ENCODE results near the gene PDPN. TPM values are rescaled to one million over a fixed set of nuclear protein-coding genes. Genes with fewer than 3 reads are reported as not detected.

PDPN gene
- total RNA-seq, 2 donors from 2014 or later, result 17.3 to 28.9 TPM

DNA sequence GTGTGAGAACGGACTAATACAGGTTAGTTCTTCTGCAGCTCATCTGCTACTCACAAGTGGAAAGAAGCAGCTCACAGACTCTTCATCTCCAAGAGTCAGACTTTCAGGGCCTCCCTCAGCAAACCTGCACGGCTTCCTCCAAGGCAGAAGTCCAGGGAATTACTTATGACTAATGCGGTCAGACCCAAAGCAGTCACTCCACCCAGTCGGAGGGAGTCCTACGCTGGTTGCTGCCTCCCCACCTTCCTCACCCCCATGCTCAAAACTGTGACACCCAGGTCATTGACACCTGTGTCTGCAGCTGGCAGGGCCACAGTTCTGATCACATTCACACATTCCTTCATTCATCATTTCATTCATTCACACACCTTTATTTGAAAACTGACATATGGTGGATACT lies 77.9 kb downstream of the PDPN start:
- Histone ChIP-seq H3K4me1 (no peaks in the 10 kb centered on the region), H3K9me3 (peaks cover 0 to 3% of the 10 kb centered on the region in 2 donors), H3K27me3 (no peaks in the 10 kb centered on the region), H3K27ac (no peak overlapping the region), H3K36me3 (no peaks in the 10 kb centered on the region), H3K4me3 (no peak overlapping the region)
- DNase-seq (ENCODE audit: low spot score), result no peak
- TF ChIP-seq, protein P1, sequence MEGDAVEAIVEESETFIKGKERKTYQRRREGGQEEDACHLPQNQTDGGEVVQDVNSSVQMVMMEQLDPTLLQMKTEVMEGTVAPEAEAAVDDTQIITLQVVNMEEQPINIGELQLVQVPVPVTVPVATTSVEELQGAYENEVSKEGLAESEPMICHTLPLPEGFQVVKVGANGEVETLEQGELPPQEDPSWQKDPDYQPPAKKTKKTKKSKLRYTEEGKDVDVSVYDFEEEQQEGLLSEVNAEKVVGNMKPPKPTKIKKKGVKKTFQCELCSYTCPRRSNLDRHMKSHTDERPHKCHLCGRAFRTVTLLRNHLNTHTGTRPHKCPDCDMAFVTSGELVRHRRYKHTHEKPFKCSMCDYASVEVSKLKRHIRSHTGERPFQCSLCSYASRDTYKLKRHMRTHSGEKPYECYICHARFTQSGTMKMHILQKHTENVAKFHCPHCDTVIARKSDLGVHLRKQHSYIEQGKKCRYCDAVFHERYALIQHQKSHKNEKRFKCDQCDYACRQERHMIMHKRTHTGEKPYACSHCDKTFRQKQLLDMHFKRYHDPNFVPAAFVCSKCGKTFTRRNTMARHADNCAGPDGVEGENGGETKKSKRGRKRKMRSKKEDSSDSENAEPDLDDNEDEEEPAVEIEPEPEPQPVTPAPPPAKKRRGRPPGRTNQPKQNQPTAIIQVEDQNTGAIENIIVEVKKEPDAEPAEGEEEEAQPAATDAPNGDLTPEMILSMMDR (IDR thresholded peaks at IDR 0.05), result no peak

DNA sequence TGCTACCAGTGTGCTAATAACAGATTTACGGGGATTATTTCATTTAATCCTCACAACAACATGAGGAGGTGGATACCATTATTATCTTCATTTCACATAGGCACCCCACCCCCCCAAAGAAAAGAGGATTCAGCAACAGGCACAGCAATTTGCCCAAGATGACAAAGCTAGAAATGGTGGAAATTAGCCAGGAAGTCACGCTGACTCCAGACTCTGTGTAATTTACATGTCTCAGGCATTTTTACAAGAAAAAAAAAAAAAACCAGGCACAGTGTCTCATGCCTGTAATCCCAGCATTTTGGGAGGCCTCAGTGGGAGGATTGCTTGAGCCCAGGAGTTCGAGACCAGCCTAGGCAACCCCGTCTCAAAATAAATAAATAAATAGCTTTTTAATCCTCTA lies 78.9 kb downstream of the PDPN start:
- no peaks in the 10 kb centered on the region for H3K27me3 ChIP-seq
- no peak overlapping the region for H3K4me3 ChIP-seq
- TF ChIP-seq, protein P1 (IDR thresholded peaks at IDR 0.05), result no peak
- DNase-seq (ENCODE audit: low spot score), result peak; percentile 63
- H3K9me3 ChIP-seq, result peaks cover 0 to 3% of the 10 kb centered on the region in 2 donors
- no peaks in the 10 kb centered on the region for H3K36me3 ChIP-seq
- no peaks in the 10 kb centered on the region for H3K4me1 ChIP-seq
- H3K27ac ChIP-seq, result peak overlapping the region in 1 of 2 donors; percentile 26

DNA sequence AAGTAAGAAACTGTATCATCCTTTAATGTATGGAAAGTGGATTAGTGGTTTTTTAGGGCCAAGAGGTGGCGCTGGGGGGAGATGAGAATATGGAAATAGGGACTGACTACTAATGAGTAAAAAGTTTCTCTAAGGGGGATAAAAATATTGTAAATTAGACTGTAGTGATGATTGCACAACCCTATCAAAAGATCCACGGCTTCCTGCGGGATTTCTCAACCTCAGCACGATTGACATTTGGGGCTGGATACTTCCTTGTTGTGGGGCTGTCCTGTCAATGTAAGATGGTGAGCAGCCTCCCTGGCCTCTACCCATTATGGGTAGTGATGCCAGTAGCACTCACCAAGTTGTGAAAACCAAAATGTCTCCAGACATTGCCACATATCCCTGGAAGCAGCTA lies 80.3 kb downstream of the PDPN start:
- TF ChIP-seq, protein P1 (IDR thresholded peaks at IDR 0.05), result no peak
- Histone ChIP-seq H3K4me1 (no peaks in the 10 kb centered on the region), H3K36me3 (no peaks in the 10 kb centered on the region), H3K27ac (no peak overlapping the region), H3K4me3 (no peak overlapping the region), H3K9me3 (peaks cover 0 to 3% of the 10 kb centered on the region in 2 donors), H3K27me3 (no peaks in the 10 kb centered on the region)
- DNase-seq (ENCODE audit: low spot score), result no peak

DNA sequence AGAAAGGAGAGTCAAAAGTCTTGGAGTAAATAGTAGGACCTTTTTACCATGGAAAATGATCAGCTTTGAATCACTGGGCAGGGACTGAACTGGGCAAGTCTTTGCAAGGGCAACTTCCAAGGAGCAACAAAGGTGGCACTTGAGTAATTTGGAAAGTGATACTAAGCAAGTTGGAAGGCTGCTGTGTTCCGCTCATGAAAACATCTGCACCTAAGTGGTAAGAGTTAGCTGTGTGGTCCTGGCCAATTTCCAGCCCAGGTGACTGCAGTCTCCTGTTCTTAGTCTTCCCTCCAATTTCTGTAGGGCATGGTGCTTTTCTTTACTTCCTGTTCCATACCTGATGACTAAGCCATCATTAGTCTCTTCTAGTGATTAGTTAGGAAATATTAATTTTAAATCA lies 80.8 kb downstream of the PDPN start:
- H3K27ac ChIP-seq, result no peak overlapping the region
- H3K27me3 ChIP-seq, result no peaks in the 10 kb centered on the region
- H3K4me3 ChIP-seq, result no peak overlapping the region
- TF ChIP-seq, protein P1 (IDR thresholded peaks at IDR 0.05), result no peak
- H3K9me3 ChIP-seq, result peaks cover 0 to 1% of the 10 kb centered on the region in 2 donors
- DNase-seq (ENCODE audit: low spot score), result no peak
- no peaks in the 10 kb centered on the region for H3K4me1 ChIP-seq
- H3K36me3 ChIP-seq, result no peaks in the 10 kb centered on the region

DNA sequence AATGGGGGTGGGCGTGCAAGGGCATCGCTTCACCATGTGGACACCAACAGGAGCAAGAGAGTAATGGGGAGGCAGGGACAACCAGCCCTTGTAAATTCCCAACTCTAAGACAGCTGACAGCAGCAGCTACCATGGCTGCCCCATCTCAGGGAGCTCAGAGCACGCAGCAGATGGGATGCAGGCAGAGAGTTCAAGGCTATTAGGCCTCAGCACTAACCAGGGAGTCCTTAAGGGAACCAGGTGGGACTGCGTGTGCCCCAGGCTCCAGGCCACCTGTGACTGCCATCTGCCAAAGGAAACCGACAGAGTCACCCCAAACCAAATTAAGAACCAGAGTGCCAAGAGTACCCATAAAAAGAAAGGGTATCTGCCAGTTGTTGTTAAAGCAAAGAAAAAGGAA lies 82.7 kb downstream of the PDPN start:
- DNase-seq (ENCODE audit: low spot score), result no peak
- no peaks in the 10 kb centered on the region for H3K4me1 ChIP-seq
- no peak overlapping the region for H3K27ac ChIP-seq
- H3K4me3 ChIP-seq, result no peak overlapping the region
- no peaks in the 10 kb centered on the region for H3K27me3 ChIP-seq
- H3K9me3 ChIP-seq, result no peaks in the 10 kb centered on the region
- no peaks in the 10 kb centered on the region for H3K36me3 ChIP-seq
- TF ChIP-seq, protein P1 (IDR thresholded peaks at IDR 0.05), result no peak

Other genes with a start within 250 kb of the PDPN start
- not detected for gene PRAMEF14, start 236.7 kb upstream of the PDPN start, total RNA-seq
- not detected for gene PRAMEF19, start 211.9 kb upstream of the PDPN start, total RNA-seq
- gene PRAMEF17, start 194.2 kb upstream of the PDPN start, total RNA-seq, result not detected
- gene PRAMEF20, start 173.4 kb upstream of the PDPN start, total RNA-seq, result not detected
- under 1 TPM in 1 of 2 donors, not detected in 1; 0.98 TPM for gene LRRC38, start 69.8 kb upstream of the PDPN start, total RNA-seq
- 10 to 100 TPM; 20.5 to 22.8 TPM for gene PRDM2, start 116.4 kb downstream of the PDPN start, total RNA-seq

Data from right atrium auricular region (tissue), 2 donors.